ENCODE measurements around the gene LRP2. TPM values are rescaled to one million over a fixed set of nuclear protein-coding genes. Genes with fewer than 3 reads are reported as not detected.

The LRP2 gene
- total and polyA plus RNA-seq, 4 donors = 0.09 TPM; not detected in 3

DNA sequence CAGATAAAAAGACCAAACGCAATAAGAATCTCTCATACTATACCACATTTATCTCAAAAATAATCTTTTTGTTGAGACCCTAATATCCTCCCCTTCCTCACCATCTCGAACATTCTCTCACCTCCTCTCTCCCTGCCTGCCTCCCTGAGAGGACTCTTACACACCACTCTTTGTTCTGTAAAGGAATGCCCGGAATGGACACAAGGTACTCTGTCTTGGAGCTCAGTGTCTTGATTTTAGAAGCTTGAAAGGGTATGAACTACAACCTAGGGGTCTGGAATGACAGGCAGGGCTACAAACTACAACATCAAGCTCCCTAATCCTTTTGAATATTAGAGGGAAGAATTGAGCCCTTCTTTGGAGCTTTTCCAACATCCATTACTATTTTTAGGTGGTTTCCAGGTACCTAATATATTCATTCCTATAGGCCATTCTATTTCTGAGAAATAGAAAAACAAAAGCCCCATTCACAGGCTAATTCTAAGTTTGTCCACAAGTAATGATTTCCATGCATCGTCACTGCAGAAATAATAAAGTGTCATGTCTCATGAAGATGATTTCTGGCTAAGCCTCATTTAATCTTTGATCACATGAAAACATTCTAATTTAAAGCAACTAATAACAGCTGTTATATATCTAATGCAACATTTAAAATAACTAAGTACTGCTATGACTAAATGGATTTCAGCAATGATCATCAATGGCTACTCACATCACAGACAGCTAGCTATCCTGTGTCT is 60.6 kb downstream of the LRP2 start:
- no peak for DNase-seq
- H3K4me1 ChIP-seq (ENCODE audit: control insufficient read depth in 1 of 2, insufficient read depth in 2 of 2, low read length in 2 of 2) = no peaks in the 10 kb centered on the region
- no peak overlapping the region for H3K27ac ChIP-seq (ENCODE audit: low read depth in 1 of 2, low read length in 2 of 2)
- no peaks in the 10 kb centered on the region for H3K36me3 ChIP-seq (ENCODE audit: control insufficient read depth in 1 of 2, insufficient read depth in 2 of 2, low read length in 1 of 2)
- 55 to 69% methylated on average over 4 of the region's 4 CpGs for WGBS, 2 donors
- H3K4me3 ChIP-seq (ENCODE audit: low read length in 2 of 2) = no peak overlapping the region
- no peak for ATAC-seq (ENCODE audit: low FRiP score)
- H3K27me3 ChIP-seq (ENCODE audit: control insufficient read depth in 1 of 2, insufficient read depth in 2 of 2, low read length in 1 of 2) = peaks cover 0 to 1% of the 10 kb centered on the region in 2 donors
- intact Hi-C loops (cut with DNase I) = loop anchor here in 1 of 2 donors (1.0 kb wide), 1 partner anchor 30 kb away; no protein-coding TSS in a partner anchor
- no peaks in the 10 kb centered on the region for H3K9me3 ChIP-seq (ENCODE audit: control insufficient read depth, low read length)

DNA sequence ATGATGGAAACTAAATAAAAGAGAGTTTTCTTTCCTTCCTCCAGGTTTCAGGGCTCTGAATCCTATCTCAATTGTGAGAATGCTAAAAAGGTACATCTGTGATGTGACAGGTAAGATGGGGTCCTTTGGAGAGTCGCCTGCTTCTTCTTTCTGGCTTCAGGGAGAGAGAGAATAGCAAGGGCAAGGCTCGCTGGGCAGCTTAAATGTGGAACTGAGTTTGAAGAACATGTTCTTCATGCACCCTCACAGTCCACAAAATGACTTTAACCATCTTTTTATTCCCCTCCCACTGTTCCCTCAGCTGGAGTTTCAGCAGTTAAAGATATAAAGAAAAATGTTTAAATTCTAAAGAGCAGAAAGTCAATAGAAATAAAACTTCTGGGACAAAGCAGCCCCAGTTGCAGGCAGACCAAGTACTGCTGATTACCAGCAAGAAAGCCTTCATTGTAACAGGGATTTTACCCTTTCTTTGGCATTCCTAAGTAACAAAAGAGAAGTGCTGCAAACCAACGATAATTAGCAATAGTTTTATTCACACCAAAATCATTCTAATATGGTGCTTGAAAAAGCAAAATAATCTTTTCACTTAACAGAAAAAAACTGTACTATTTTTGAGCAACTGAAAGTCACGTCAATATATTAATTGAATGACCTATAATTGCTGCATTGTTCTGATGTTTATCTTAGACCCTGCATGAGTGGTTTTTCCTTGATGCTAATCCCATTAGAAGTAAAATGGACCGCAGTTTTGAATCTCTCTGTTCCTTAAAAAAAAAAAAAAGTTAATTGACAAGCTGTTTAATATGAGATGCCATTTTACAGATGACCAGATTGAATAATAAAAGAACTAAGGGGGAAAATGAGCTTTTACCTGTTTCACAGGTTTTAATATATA is 61.5 kb downstream of the LRP2 start:
- H3K27ac ChIP-seq (ENCODE audit: low read depth in 1 of 2, low read length in 2 of 2) = no peak overlapping the region
- H3K4me1 ChIP-seq (ENCODE audit: control insufficient read depth in 1 of 2, insufficient read depth in 2 of 2, low read length in 2 of 2) = no peaks in the 10 kb centered on the region
- intact Hi-C loops (cut with DNase I) = no loop called here
- H3K27me3 ChIP-seq (ENCODE audit: control insufficient read depth in 1 of 2, insufficient read depth in 2 of 2, low read length in 1 of 2) = peaks cover 0 to 1% of the 10 kb centered on the region in 2 donors
- no peak overlapping the region for H3K4me3 ChIP-seq (ENCODE audit: low read length in 2 of 2)
- H3K36me3 ChIP-seq (ENCODE audit: control insufficient read depth in 1 of 2, insufficient read depth in 2 of 2, low read length in 1 of 2) = no peaks in the 10 kb centered on the region
- WGBS, 2 donors = 34 to 36% methylated on average over 5 of the region's 5 CpGs
- no peak for DNase-seq
- H3K9me3 ChIP-seq (ENCODE audit: control insufficient read depth, low read length) = no peaks in the 10 kb centered on the region
- ATAC-seq (ENCODE audit: low FRiP score) = no peak

DNA sequence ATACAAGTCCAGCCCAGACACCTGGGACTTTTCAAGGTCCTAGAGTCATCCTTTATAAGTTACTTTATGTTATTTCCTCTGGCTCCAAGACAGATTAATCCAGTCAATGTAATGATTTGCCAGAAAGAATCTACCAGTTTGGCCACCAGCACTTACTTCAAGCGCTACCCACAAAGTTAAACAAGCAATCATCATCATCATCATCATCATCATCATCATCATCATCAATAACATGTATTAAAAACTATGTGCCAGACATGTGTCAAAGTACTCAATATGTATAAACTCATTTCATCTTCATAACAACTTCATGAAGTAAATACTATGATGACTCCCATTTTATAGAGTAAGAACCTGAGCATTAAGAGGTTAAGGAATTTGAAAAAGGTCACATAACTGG is 64.3 kb downstream of the LRP2 start:
- H3K27ac ChIP-seq (ENCODE audit: low read depth in 1 of 2, low read length in 2 of 2) = no peak overlapping the region
- H3K27me3 ChIP-seq (ENCODE audit: control insufficient read depth in 1 of 2, insufficient read depth in 2 of 2, low read length in 1 of 2) = peaks cover 0 to 1% of the 10 kb centered on the region in 2 donors
- 95 to 100% methylated on average over 1 of the region's 1 CpG for WGBS, 2 donors
- DNase-seq (no peak), ATAC-seq (ENCODE audit: low FRiP score) (no peak)
- H3K9me3 ChIP-seq (ENCODE audit: control insufficient read depth, low read length) = no peaks in the 10 kb centered on the region
- no peaks in the 10 kb centered on the region for H3K36me3 ChIP-seq (ENCODE audit: control insufficient read depth in 1 of 2, insufficient read depth in 2 of 2, low read length in 1 of 2)
- intact Hi-C loops (cut with DNase I) = no loop called here
- no peak overlapping the region for H3K4me3 ChIP-seq (ENCODE audit: low read length in 2 of 2)
- H3K4me1 ChIP-seq (ENCODE audit: control insufficient read depth in 1 of 2, insufficient read depth in 2 of 2, low read length in 2 of 2) = no peaks in the 10 kb centered on the region

DNA sequence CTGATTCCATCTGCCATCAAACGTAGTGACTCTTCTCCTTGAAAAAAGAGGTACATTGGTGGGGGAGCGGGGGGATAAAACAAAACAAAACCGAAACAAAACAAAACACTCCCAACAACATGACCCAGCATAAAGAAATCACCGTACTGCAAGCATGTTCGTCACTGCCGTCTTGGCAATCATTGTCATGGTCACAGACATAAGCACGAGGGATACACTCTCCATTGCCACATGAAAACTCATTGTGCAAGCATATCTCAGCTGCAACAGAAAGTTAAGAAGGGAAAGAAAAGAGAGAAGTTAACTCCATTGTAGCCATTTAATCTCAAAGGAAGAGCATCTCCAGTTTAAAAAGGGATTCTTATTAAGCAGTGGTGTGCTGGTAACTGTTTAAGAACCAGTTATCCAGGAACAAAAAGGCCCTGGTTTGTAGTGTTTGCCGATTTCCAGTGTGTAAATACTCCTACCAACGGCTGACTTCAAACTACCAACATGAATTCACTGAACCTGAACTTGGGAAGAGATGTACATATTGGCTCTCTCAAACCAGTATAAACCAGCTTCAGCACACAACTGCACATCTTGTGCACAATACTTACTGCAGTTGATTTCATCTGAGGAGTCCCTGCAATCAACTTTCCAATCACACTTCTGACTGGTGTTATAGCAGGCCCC is 68.2 kb downstream of the LRP2 start:
- Histone ChIP-seq H3K4me1 (ENCODE audit: control insufficient read depth in 1 of 2, insufficient read depth in 2 of 2, low read length in 2 of 2) (no peaks in the 10 kb centered on the region), H3K27me3 (ENCODE audit: control insufficient read depth in 1 of 2, insufficient read depth in 2 of 2, low read length in 1 of 2) (no peaks in the 10 kb centered on the region), H3K4me3 (ENCODE audit: low read length in 2 of 2) (no peak overlapping the region), H3K27ac (ENCODE audit: low read depth in 1 of 2, low read length in 2 of 2) (no peak overlapping the region), H3K9me3 (ENCODE audit: control insufficient read depth, low read length) (no peaks in the 10 kb centered on the region), H3K36me3 (ENCODE audit: control insufficient read depth in 1 of 2, insufficient read depth in 2 of 2, low read length in 1 of 2) (no peaks in the 10 kb centered on the region)
- 66 to 72% methylated on average over 9 of the region's 9 CpGs for WGBS, 2 donors
- DNase-seq = no peak
- intact Hi-C loops (cut with DNase I) = no loop called here
- no peak for ATAC-seq (ENCODE audit: low FRiP score)

GRCh38 chr2:169291517-169291916 is 70.8 kb downstream of the LRP2 start:
- no peaks in the 10 kb centered on the region for H3K36me3 ChIP-seq (ENCODE audit: control insufficient read depth in 1 of 2, insufficient read depth in 2 of 2, low read length in 1 of 2)
- WGBS, 2 donors = 29 to 33% methylated on average over 2 of the region's 2 CpGs
- no peak for ATAC-seq (ENCODE audit: low FRiP score)
- H3K27me3 ChIP-seq (ENCODE audit: control insufficient read depth in 1 of 2, insufficient read depth in 2 of 2, low read length in 1 of 2) = no peaks in the 10 kb centered on the region
- H3K9me3 ChIP-seq (ENCODE audit: control insufficient read depth, low read length) = no peaks in the 10 kb centered on the region
- intact Hi-C loops (cut with DNase I) = no loop called here
- H3K27ac ChIP-seq (ENCODE audit: low read depth in 1 of 2, low read length in 2 of 2) = no peak overlapping the region
- DNase-seq = no peak
- H3K4me3 ChIP-seq (ENCODE audit: low read length in 2 of 2) = no peak overlapping the region
- H3K4me1 ChIP-seq (ENCODE audit: control insufficient read depth in 1 of 2, insufficient read depth in 2 of 2, low read length in 2 of 2) = no peaks in the 10 kb centered on the region

DNA sequence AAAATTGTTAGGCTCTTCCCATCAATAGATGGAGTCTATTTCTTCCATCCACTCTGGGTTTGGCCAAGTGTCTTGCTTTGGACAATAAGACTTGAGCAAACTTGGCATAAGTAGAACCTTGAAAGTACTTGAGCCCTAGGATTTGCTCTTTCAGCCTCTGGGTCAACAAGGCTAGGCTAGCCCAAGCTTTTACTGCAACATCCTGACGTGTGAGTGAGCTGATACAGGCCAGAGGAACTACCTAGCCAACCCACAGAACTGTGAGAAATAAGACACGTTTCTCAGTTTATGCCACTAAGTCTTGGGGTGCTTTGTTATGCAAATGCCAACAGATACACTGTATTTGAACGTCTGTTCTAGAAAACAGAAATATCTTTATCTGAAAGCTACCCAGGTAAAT is 71.9 kb downstream of the LRP2 start:
- no peaks in the 10 kb centered on the region for H3K9me3 ChIP-seq (ENCODE audit: control insufficient read depth, low read length)
- H3K27ac ChIP-seq (ENCODE audit: low read depth in 1 of 2, low read length in 2 of 2) = no peak overlapping the region
- ATAC-seq (ENCODE audit: low FRiP score) (no peak), DNase-seq (no peak)
- H3K36me3 ChIP-seq (ENCODE audit: control insufficient read depth in 1 of 2, insufficient read depth in 2 of 2, low read length in 1 of 2) = no peaks in the 10 kb centered on the region
- no peaks in the 10 kb centered on the region for H3K27me3 ChIP-seq (ENCODE audit: control insufficient read depth in 1 of 2, insufficient read depth in 2 of 2, low read length in 1 of 2)
- WGBS, 2 donors = 44 to 51% methylated on average over 3 of the region's 3 CpGs
- intact Hi-C loops (cut with DNase I) = no loop called here
- no peak overlapping the region for H3K4me3 ChIP-seq (ENCODE audit: low read length in 2 of 2)
- no peaks in the 10 kb centered on the region for H3K4me1 ChIP-seq (ENCODE audit: control insufficient read depth in 1 of 2, insufficient read depth in 2 of 2, low read length in 2 of 2)

- no peaks in the 10 kb centered on the region for H3K9me3 ChIP-seq (ENCODE audit: control insufficient read depth, low read length)
- H3K27ac ChIP-seq (ENCODE audit: low read depth in 1 of 2, low read length in 2 of 2) = no peak overlapping the region
- intact Hi-C loops (cut with DNase I) = no loop called here
- ATAC-seq (ENCODE audit: low FRiP score) (no peak), DNase-seq (no peak)
- no peaks in the 10 kb centered on the region for H3K27me3 ChIP-seq (ENCODE audit: control insufficient read depth in 1 of 2, insufficient read depth in 2 of 2, low read length in 1 of 2)
- no peak overlapping the region for H3K4me3 ChIP-seq (ENCODE audit: low read length in 2 of 2)
- H3K36me3 ChIP-seq (ENCODE audit: control insufficient read depth in 1 of 2, insufficient read depth in 2 of 2, low read length in 1 of 2) = no peaks in the 10 kb centered on the region
- H3K4me1 ChIP-seq (ENCODE audit: control insufficient read depth in 1 of 2, insufficient read depth in 2 of 2, low read length in 2 of 2) = no peaks in the 10 kb centered on the region
Measured at GRCh38 chr2:169287666-169288065, 74.7 kb downstream of the LRP2 start.

DNA sequence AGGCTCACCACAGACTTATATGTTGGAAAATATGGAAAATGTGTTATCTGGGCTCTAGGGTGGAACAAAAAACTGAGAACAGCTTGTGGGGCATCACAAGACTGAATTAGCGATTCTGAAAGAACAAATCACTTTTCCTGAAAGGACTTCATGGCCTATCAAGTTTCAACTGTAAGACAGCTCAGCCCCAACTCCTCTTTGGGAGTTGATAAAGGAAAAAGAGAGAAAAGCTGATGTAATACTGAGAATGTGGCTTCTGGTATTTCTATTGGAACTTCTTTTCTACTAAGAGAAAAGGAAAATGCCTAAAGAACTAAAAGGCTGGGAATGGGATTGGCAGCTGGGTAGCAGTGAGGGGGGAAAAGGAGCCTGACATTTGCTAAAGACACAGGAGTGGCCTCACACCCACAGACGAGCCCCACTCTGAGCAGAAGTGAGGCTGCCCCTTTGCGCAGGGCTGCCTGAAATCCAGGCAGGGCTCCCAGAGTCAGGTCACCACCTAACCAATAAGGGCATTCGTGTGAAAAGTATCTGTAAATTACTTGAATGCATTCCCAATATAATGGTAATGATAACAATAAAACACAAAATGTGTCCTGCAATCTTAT is 75.6 kb downstream of the LRP2 start:
- H3K36me3 ChIP-seq (ENCODE audit: control insufficient read depth in 1 of 2, insufficient read depth in 2 of 2, low read length in 1 of 2) = no peaks in the 10 kb centered on the region
- DNase-seq (no peak), ATAC-seq (ENCODE audit: low FRiP score) (no peak)
- no peaks in the 10 kb centered on the region for H3K9me3 ChIP-seq (ENCODE audit: control insufficient read depth, low read length)
- intact Hi-C loops (cut with DNase I) = no loop called here
- WGBS, 2 donors = 52 to 58% methylated on average over 4 of the region's 4 CpGs
- no peaks in the 10 kb centered on the region for H3K4me1 ChIP-seq (ENCODE audit: control insufficient read depth in 1 of 2, insufficient read depth in 2 of 2, low read length in 2 of 2)
- no peak overlapping the region for H3K4me3 ChIP-seq (ENCODE audit: low read length in 2 of 2)
- H3K27ac ChIP-seq (ENCODE audit: low read depth in 1 of 2, low read length in 2 of 2) = no peak overlapping the region
- H3K27me3 ChIP-seq (ENCODE audit: control insufficient read depth in 1 of 2, insufficient read depth in 2 of 2, low read length in 1 of 2) = no peaks in the 10 kb centered on the region
